SJCRH30 (cell line): ENCODE measurements around the gene NELL1. TPM values are rescaled to one million over a fixed set of nuclear protein-coding genes. Genes with fewer than 3 reads are reported as not detected.

Source experiments
- DNase-seq, 2 experiments: peaks; one replicate each; pipeline ENCODE4 v3.0.0-alpha.2; 2015 to 2020
- H3K27ac ChIP-seq: fragments of 250-450 bp; sonication (Bioruptor Pico); 2 replicates; pipeline ENCODE4 v1.5.1; 2020; ENCODE audit warnings: mild to moderate bottlenecking, moderate library complexity
- H3K27me3 ChIP-seq: fragments of 250-450 bp; sonication (Bioruptor Pico); 2 replicates; pipeline ENCODE4 v1.5.1; 2020; ENCODE audit warnings: mild to moderate bottlenecking, moderate library complexity
- H3K36me3 ChIP-seq: fragments of 250-450 bp; sonication (Bioruptor Pico); 2 replicates; pipeline ENCODE4 v1.5.1; 2020; ENCODE audit warnings: mild to moderate bottlenecking, moderate library complexity
- H3K4me1 ChIP-seq: fragments of 250-450 bp; sonication (Bioruptor Pico); 2 replicates; pipeline ENCODE4 v1.5.1; 2020; ENCODE audit warnings: mild to moderate bottlenecking, moderate library complexity
- H3K4me3 ChIP-seq: fragments of 250-450 bp; sonication (Bioruptor Pico); 2 replicates; pipeline ENCODE4 v1.5.1; 2020; ENCODE audit warnings: mild to moderate bottlenecking, moderate library complexity
- H3K9me3 ChIP-seq: fragments of 250-450 bp; sonication (Bioruptor Pico); replicated peaks from 2 replicates; pipeline ENCODE4 v1.5.1; 2020; ENCODE audit warnings: mild to moderate bottlenecking, moderate library complexity
- total RNA-seq: library from RNA; depleted of rRNA; stranded (reverse); fragments of >200 nt; shearing (Covaris generic); gene quantifications from 2 replicates; pipeline ENCODE4 v1.2.3, GENCODE V29; 2014

Gene NELL1
- total RNA-seq, 1 experiment from 2014 or later = 176 TPM

DNA sequence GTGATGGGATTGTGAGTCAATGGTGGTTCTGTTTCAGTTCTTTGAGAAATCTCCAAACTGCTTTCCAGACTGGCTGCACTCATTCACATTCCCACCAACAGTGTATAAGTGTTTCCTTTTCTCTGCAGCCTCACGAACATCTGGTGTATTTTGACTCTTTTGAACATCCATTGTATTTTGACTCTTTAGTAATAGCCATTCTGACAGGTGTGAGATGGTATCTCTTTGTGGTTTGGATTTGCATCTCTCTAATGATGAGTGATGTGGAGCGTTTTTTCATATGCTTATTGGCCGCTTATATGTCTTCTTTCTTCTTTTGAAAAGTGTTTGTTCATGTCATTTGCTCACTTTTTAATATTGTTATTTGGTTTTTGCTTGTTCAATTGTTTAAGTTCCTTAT is 19.4 kb downstream of the NELL1 start:
- H3K27me3 ChIP-seq = no peaks in the 10 kb centered on the region
- H3K36me3 ChIP-seq = peaks cover 4% of the 10 kb centered on the region; the same call in 1 of the 2 replicates
- peak overlapping the region; percentile 43 for H3K27ac ChIP-seq
- no peak overlapping the region for H3K4me3 ChIP-seq
- DNase-seq = peak; percentile 42 to 79
- H3K4me1 ChIP-seq = peaks cover 14% of the 10 kb centered on the region; the same call in 1 of the 2 replicates
- H3K9me3 ChIP-seq = no peaks in the 10 kb centered on the region

- Histone ChIP-seq H3K9me3 (peaks cover 19% of the 10 kb centered on the region), H3K27me3 (no peaks in the 10 kb centered on the region), H3K4me3 (peak overlapping the region; percentile 36), H3K4me1 (no peaks in the 10 kb centered on the region), H3K27ac (peak overlapping the region; percentile 6; the same call in 1 of the 2 replicates), H3K36me3 (no peaks in the 10 kb centered on the region)
- DNase-seq = peak in 1 of 2 experiments; percentile 32
Observed at GRCh38 chr11:20707876-20708275, 38.5 kb downstream of the NELL1 start.

DNA sequence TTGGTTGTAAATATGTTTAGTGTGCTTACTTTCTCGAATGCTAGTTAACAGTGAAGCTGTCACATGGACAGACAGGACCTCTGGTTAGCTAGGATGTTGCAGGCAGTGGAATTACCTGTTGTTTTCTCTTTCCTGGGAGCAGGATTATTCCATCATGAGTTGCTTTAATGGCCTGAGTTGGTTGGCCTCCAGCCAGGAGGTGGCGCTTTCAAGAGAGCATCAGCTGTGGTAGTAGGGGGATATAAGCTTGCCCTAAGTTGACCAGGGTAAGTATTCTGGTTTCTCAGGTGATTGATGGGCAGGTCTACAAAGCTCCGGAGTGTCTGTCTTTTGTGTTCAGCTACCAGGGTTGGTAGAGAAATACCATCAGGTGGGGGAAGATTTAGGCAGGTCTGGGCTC is 43.5 kb downstream of the NELL1 start:
- peaks cover 2% of the 10 kb centered on the region for H3K4me1 ChIP-seq
- H3K36me3 ChIP-seq = no peaks in the 10 kb centered on the region
- no peaks in the 10 kb centered on the region for H3K27me3 ChIP-seq
- no peaks in the 10 kb centered on the region; the same call in 1 of the 2 replicates for H3K9me3 ChIP-seq
- DNase-seq = no peak
- H3K4me3 ChIP-seq = no peak overlapping the region
- no peak overlapping the region for H3K27ac ChIP-seq

DNA sequence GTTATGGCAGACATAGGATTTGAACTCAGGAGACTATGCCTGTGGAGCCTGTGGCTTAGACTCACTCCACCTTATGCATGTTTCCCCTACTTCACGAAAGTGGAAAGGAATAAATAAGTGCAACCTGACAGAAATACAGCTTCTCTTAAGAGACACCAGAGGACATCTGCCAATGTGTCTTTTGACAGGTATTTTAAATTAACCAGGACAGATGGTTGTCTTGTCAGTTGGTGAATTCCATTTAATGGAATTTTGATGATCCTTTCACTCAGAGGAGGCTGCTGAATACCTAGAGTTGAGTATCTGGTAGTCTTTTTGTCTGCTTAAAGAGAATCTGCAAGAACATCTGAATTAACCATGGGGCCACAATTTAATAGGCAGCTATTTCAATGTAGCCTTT is 46.1 kb downstream of the NELL1 start:
- Histone ChIP-seq H3K36me3 (no peaks in the 10 kb centered on the region), H3K4me1 (peaks cover 2% of the 10 kb centered on the region), H3K9me3 (peaks cover 4% of the 10 kb centered on the region; the same call in 1 of the 2 replicates), H3K4me3 (no peak overlapping the region), H3K27ac (no peak overlapping the region), H3K27me3 (no peaks in the 10 kb centered on the region)
- DNase-seq = no peak

DNA sequence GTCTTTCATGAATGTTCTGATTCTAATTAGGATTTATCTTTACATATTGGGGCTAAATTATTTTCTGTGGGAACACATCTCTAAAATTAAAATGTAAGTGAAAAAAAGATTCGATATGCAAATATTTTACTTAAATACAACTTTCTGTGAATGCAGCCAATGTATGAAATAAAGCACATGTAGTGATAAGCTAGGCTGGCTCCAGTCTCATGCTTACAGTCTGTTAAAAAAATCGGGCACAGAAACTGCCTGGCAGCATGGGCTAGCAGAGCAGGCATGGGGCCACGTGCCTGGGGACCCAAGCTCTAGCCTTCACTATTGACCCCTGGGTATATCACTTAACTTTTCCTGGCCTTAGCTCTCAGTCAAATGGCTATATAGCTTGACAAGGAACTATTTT is 46.5 kb downstream of the NELL1 start:
- H3K27ac ChIP-seq = no peak overlapping the region
- peaks cover 4% of the 10 kb centered on the region; the same call in 1 of the 2 replicates for H3K9me3 ChIP-seq
- H3K27me3 ChIP-seq = no peaks in the 10 kb centered on the region
- H3K4me3 ChIP-seq = no peak overlapping the region
- no peaks in the 10 kb centered on the region for H3K36me3 ChIP-seq
- H3K4me1 ChIP-seq = peaks cover 2% of the 10 kb centered on the region
- no peak for DNase-seq

DNA sequence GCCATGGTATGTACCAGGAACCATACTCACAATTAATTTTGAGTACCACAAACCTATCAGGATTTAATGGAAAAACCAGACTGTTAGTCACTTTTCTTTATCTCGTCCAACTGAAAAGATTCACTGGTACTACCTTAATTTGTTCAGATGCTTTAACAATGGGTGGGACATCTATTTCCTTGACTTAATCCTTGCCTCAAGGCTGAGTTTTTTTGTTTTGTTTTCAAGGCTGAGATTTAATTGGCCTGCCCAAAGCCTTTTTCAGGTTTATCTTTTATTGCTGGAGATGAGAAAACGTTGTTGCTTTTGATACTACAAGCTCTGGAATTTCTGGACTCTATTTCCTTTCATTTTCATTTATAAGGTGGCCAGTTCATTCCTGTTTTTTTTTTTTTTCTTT is 50.4 kb downstream of the NELL1 start:
- H3K36me3 ChIP-seq = no peaks in the 10 kb centered on the region
- no peak for DNase-seq
- H3K4me1 ChIP-seq = peaks cover 25% of the 10 kb centered on the region
- H3K4me3 ChIP-seq = no peak overlapping the region
- no peak overlapping the region for H3K27ac ChIP-seq
- H3K9me3 ChIP-seq = peaks cover 10% of the 10 kb centered on the region; the same call in 1 of the 2 replicates
- no peaks in the 10 kb centered on the region for H3K27me3 ChIP-seq

GRCh38 chr11:20723366-20723765 is 54.0 kb downstream of the NELL1 start:
- Histone ChIP-seq H3K27me3 (no peaks in the 10 kb centered on the region), H3K4me3 (no peak overlapping the region), H3K4me1 (peaks cover 22% of the 10 kb centered on the region), H3K9me3 (peaks cover 21% of the 10 kb centered on the region), H3K36me3 (no peaks in the 10 kb centered on the region), H3K27ac (peak overlapping the region; percentile 70)
- DNase-seq = peak; percentile 93 to 95

DNA sequence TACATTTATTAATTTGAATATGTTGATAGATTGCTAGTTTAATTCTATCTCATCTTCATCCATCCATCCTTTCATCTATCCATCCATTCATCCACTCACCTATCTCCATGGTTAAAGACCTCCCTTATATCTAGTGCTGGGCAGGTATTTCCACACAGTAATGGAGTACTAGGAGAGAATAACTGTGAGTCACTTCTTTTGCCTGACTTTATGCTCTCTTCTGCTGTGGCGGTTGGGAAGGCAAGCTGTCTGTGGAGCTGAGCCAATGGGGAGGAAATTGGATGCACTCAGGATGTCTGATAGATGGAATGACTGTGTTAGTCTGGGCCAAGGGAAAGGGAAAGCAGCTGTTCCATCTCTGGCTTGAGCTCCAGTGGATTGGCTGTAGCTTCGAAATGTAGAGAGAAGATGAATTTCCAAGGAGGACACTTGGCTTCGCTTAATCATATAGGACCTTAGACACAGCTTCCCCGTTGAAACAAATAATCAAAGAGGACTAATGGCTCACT is 60.3 kb downstream of the NELL1 start:
- Histone ChIP-seq H3K36me3 (no peaks in the 10 kb centered on the region), H3K9me3 (peaks cover 11% of the 10 kb centered on the region; the same call in 1 of the 2 replicates), H3K27me3 (no peaks in the 10 kb centered on the region), H3K27ac (no peak overlapping the region), H3K4me3 (no peak overlapping the region), H3K4me1 (peaks cover 29% of the 10 kb centered on the region)
- DNase-seq = peak; percentile 65 to 85

DNA sequence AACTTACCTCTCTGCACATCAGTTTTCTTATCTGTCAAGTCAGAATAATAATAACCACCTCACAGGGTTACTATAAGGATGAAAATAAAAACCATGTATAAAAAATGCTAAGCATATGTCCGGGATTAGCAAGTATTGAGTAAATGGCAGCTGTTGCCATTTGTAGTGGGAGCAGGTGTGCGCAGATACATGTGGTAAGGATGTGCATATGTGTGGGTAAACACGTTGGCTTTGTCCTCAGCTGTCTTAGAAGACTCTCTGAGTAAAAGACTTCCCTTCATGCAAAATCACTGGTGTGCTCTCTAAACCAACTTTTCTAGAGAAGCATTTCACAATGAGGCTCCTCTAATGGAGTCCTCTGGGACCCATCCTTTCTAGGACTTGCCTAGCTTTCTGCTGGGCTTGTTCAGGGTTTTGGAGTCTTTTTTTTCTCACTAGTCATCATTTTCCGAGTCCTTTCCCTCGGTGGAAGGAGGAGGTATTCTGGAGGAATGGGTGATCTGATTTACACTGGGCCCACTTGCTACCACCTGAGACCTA is 62.4 kb downstream of the NELL1 start:
- Histone ChIP-seq H3K4me1 (peaks cover 29% of the 10 kb centered on the region), H3K9me3 (peaks cover 5% of the 10 kb centered on the region; the same call in 1 of the 2 replicates), H3K27ac (peak overlapping the region; percentile 26), H3K27me3 (no peaks in the 10 kb centered on the region), H3K36me3 (no peaks in the 10 kb centered on the region), H3K4me3 (no peak overlapping the region)
- peak; percentile 65 to 82 for DNase-seq

GRCh38 chr11:20739107-20739506 is 69.7 kb downstream of the NELL1 start:
- no peak for DNase-seq
- H3K27ac ChIP-seq = no peak overlapping the region
- no peaks in the 10 kb centered on the region for H3K36me3 ChIP-seq
- no peak overlapping the region for H3K4me3 ChIP-seq
- no peaks in the 10 kb centered on the region; the same call in 1 of the 2 replicates for H3K9me3 ChIP-seq
- no peaks in the 10 kb centered on the region for H3K27me3 ChIP-seq
- H3K4me1 ChIP-seq = no peaks in the 10 kb centered on the region

DNA sequence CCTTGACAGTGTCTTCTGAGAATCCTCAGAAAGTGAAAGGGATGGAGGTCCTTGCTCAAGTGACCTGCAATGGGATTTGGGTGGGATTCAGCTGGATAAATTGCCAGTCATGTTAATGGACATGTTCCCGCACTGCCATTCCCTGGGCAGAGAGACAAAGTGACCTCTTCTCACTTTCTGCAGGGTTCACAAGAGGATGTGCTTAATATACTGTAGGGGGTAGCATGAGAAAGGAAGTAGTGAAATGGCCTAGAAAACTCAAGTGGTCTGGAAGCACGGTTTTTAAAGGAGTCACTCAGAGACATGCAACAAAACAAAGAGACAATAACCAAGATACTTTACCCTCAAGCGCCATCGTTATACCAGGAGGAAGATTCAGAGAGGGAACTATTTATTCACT is 70.2 kb downstream of the NELL1 start:
- no peak overlapping the region for H3K4me3 ChIP-seq
- no peaks in the 10 kb centered on the region for H3K27me3 ChIP-seq
- H3K9me3 ChIP-seq = no peaks in the 10 kb centered on the region; the same call in 1 of the 2 replicates
- H3K36me3 ChIP-seq = no peaks in the 10 kb centered on the region
- no peaks in the 10 kb centered on the region for H3K4me1 ChIP-seq
- DNase-seq = no peak
- no peak overlapping the region for H3K27ac ChIP-seq

DNA sequence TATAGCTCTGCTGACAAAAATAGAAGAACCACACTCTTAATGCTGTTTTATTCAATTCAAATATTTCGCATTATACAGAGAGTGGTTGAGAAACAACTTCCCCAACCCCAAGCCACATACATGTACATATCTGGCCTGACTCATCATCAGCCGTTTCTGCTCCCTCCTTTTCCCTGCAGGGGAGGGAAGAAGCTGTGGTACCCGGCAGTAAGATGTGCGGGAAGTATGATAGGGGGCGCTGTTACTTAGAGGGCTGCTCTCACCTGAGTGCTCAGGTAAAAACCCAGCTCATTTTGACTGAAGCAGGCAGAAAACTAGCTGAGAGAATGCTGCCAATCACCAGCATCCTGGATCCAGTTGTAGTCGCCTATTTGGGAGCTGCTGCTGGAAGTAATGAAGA is 85.5 kb downstream of the NELL1 start:
- Histone ChIP-seq H3K4me3 (no peak overlapping the region), H3K27ac (no peak overlapping the region), H3K36me3 (no peaks in the 10 kb centered on the region), H3K9me3 (no peaks in the 10 kb centered on the region), H3K4me1 (no peaks in the 10 kb centered on the region), H3K27me3 (no peaks in the 10 kb centered on the region)
- no peak for DNase-seq

- Histone ChIP-seq H3K27me3 (no peaks in the 10 kb centered on the region), H3K9me3 (no peaks in the 10 kb centered on the region), H3K36me3 (no peaks in the 10 kb centered on the region), H3K27ac (no peak overlapping the region), H3K4me1 (peaks cover 31% of the 10 kb centered on the region), H3K4me3 (no peak overlapping the region)
- DNase-seq = no peak
Observed at GRCh38 chr11:20759541-20759940, 90.2 kb downstream of the NELL1 start.

DNA sequence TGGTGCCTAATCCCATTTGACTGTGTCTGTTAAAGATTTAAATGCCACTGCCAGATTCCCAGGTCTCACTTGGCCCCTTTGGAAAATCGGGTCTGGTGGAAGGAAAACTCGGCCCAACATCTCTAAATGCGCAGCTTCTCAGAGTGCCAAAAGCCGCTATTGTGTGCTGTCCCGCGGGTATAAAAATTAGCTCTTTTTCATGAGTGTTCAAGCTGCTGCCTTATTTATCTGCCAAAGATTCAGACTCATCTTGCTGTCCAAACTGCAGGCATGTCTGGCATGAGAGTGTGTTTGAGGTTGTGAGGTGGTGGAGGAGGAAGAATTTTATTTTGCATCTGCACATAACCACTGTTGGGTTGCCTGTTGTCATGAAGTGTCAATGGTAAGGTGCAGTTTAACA is 91.4 kb downstream of the NELL1 start:
- H3K27ac ChIP-seq = no peak overlapping the region
- no peak overlapping the region for H3K4me3 ChIP-seq
- H3K36me3 ChIP-seq = no peaks in the 10 kb centered on the region
- H3K4me1 ChIP-seq = peaks cover 31% of the 10 kb centered on the region
- H3K9me3 ChIP-seq = no peaks in the 10 kb centered on the region
- no peaks in the 10 kb centered on the region for H3K27me3 ChIP-seq
- no peak for DNase-seq

- DNase-seq = peak; percentile 67 to 88
- Histone ChIP-seq H3K4me3 (peak overlapping the region; percentile 30), H3K9me3 (no peaks in the 10 kb centered on the region), H3K4me1 (peaks cover 31% of the 10 kb centered on the region), H3K36me3 (no peaks in the 10 kb centered on the region), H3K27ac (peak overlapping the region; percentile 68), H3K27me3 (no peaks in the 10 kb centered on the region)
Observed at GRCh38 chr11:20762116-20762844, 92.9 kb downstream of the NELL1 start.
